ENCODE results near the gene NDUFAB1. TPM values are rescaled to one million over a fixed set of nuclear protein-coding genes. Genes with fewer than 3 reads are reported as not detected.
A peak's percentile ranks its signal among the peaks of the same experiment; 100 is the strongest.
"Not testable (repeated sequence)": the region's sequence is repeated elsewhere in the genome, so short reads cannot be mapped to it uniquely, and the experiment has no call there.

Gene NDUFAB1
- total RNA-seq, 3 donors from 2014 or later = 101 to 126 (median 115) TPM

DNA sequence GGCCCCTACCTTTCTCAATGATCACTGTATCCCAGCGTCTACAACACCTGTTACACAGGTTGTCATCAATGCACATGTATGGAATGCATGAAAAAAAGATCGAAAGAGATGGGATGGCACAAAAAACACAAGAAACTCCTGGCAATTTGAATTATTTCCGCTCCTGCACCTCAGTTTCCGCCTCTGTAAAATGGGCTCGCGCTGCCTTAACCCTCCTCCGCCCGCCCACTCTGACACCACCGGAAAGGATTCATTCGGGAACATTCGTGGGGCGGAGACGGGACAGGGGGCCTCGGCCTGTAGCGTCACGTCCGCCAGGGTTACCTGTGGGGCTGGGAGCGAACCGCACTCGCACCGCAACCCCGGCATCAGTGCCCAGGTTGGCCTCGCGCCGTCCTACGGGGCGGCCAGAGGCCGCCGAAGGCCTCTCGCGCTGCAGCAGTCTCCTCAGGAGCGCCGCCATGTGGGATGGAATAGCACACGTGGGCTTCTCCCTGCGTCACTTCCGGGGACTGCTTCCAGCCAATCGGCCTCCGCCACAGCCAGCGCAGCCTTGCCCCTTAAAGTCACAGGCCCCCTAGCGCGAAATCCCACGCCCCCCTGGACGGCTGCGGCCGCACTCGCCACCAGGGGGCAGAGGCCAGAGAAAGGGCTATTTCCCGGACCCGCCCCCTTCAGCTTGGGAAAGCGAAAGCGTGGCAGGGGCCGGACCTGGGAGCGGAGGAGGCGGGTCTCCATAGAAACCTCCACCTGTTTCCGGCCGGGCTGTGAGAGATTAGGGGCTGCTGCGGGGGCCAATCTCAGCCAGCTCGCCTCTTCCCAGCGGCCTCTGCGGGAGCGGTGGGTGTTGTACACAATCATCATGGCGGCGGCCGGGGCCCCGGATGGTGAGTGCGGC, 39.0 kb downstream of the NDUFAB1 start, which contains the start of the genes EARS2 and UBFD1:
TSS of gene EARS2 (minus strand) at position 470 of the 898 bp plus-strand sequence. CDS start at position 463, 7 bp downstream.
TSS of gene UBFD1 (plus strand) at position 847 of the 898 bp plus-strand sequence. CDS start at position 863, 16 bp downstream.
- H3K4me1 ChIP-seq (ENCODE audit: low read depth) = peaks cover 9% of the 10 kb centered on the region
- peaks cover 4% of the 10 kb centered on the region for H3K36me3 ChIP-seq (ENCODE audit: low read depth)
- intact Hi-C loops (cut with DNase I, micrococcal nuclease) = no loop called here
- ATAC-seq (peak; percentile 97), DNase-seq (peak; percentile 98 to 100 (median 99))
- H3K4me3 ChIP-seq = peak within 1 kb of the TSS; percentile 98
- TF ChIP-seq, protein P1, sequence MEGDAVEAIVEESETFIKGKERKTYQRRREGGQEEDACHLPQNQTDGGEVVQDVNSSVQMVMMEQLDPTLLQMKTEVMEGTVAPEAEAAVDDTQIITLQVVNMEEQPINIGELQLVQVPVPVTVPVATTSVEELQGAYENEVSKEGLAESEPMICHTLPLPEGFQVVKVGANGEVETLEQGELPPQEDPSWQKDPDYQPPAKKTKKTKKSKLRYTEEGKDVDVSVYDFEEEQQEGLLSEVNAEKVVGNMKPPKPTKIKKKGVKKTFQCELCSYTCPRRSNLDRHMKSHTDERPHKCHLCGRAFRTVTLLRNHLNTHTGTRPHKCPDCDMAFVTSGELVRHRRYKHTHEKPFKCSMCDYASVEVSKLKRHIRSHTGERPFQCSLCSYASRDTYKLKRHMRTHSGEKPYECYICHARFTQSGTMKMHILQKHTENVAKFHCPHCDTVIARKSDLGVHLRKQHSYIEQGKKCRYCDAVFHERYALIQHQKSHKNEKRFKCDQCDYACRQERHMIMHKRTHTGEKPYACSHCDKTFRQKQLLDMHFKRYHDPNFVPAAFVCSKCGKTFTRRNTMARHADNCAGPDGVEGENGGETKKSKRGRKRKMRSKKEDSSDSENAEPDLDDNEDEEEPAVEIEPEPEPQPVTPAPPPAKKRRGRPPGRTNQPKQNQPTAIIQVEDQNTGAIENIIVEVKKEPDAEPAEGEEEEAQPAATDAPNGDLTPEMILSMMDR (IDR thresholded peaks at IDR 0.05) = peak; percentile 98
- no peaks in the 10 kb centered on the region for H3K9me3 ChIP-seq

DNA sequence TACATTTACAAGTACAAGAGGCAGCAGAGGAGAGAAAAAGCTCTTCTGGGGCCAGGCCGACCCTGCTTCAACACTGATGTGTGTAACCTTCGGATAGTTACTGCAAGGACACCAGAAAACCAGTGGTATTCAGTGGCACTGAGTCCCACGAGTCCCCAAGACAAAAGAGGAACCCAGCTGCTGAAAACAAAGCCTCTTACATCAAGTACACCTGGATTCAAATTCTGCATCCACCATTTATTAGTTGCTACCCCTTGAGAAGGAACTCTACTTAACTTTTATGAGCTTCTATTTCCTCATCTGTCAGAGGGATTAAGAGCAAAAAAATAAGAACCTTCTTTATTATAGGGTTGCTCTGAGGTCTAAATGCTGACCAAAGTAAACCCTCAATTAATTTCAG, 41.6 kb downstream of the NDUFAB1 start:
- DNase-seq (no peak), ATAC-seq (no peak)
- Histone ChIP-seq H3K9me3 (no peaks in the 10 kb centered on the region), H3K4me1 (ENCODE audit: low read depth) (peaks cover 9% of the 10 kb centered on the region), H3K36me3 (ENCODE audit: low read depth) (peaks cover 7% of the 10 kb centered on the region), H3K4me3 (no peak overlapping the region)
- TF ChIP-seq, protein P1 (IDR thresholded peaks at IDR 0.05) = no peak
- intact Hi-C loops (cut with DNase I, micrococcal nuclease) = no loop called here

DNA sequence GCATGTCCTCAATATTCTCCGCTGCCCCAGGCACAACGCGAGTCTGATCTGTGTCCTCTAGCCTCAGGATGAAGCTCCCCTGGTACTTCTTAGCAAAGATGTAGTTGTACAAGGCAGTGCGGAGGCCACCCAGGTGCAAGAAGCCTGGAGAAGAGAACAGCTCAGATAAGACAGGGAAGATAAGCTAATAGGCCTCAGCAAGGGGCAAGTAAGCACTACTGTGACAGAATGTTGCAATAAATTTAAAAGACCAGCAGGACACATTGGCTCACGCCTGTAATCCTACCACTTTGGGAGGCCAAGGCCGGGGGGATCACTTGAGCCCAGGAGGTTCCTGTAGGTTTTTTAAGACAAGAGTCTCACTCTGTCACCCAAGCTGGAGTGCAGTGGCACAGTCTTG, 44.0 kb downstream of the NDUFAB1 start:
- H3K9me3 ChIP-seq = no peaks in the 10 kb centered on the region
- ATAC-seq = no peak
- peaks cover 6% of the 10 kb centered on the region for H3K4me1 ChIP-seq (ENCODE audit: low read depth)
- TF ChIP-seq, protein P1 (IDR thresholded peaks at IDR 0.05) = no peak
- peaks cover 8% of the 10 kb centered on the region for H3K36me3 ChIP-seq (ENCODE audit: low read depth)
- DNase-seq = no peak
- intact Hi-C loops (cut with DNase I, micrococcal nuclease) = no loop called here
- no peak overlapping the region for H3K4me3 ChIP-seq

- ATAC-seq (no peak), DNase-seq (no peak)
- TF ChIP-seq, protein P1 (IDR thresholded peaks at IDR 0.05) = no peak
- no peak overlapping the region for H3K4me3 ChIP-seq
- intact Hi-C loops (cut with DNase I, micrococcal nuclease) = no loop called here
- no peaks in the 10 kb centered on the region for H3K4me1 ChIP-seq (ENCODE audit: low read depth)
- peaks cover 8% of the 10 kb centered on the region for H3K36me3 ChIP-seq (ENCODE audit: low read depth)
- H3K9me3 ChIP-seq = no peaks in the 10 kb centered on the region
Measured at GRCh38 chr16:23549938-23550337, 46.2 kb downstream of the NDUFAB1 start.

DNA sequence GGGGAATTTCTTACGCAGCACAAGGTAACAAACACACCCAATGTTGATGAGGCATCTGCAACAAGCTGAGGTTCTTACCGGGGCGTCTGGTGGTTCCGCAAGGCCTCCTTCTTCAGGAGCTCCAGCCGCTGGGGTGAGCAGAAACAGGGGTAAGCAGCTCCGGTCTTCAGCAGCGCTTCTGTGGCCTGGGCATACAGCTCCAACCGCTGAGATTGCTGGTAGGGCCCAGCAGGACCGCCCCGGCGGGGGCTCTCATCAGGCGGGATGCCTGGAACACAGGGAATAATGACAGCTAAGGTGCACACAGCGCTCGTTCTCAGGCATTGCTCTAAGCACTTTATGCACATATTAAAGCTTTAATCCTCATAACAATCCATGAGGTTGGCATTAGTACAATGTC, 51.7 kb downstream of the NDUFAB1 start:
- DNase-seq (no peak), ATAC-seq (no peak)
- Histone ChIP-seq H3K36me3 (ENCODE audit: low read depth) (peaks cover 5% of the 10 kb centered on the region), H3K9me3 (no peaks in the 10 kb centered on the region), H3K4me3 (no peak overlapping the region), H3K4me1 (ENCODE audit: low read depth) (no peaks in the 10 kb centered on the region)
- intact Hi-C loops (cut with DNase I, micrococcal nuclease) = no loop called here
- TF ChIP-seq, protein P1 (IDR thresholded peaks at IDR 0.05) = no peak

GRCh38 chr16:23540817-23541178, 55.3 kb downstream of the NDUFAB1 start:
- intact Hi-C loops (cut with DNase I, micrococcal nuclease); H3K36me3 ChIP-seq (ENCODE audit: low read depth); DNase-seq; H3K4me1 ChIP-seq (ENCODE audit: low read depth); ATAC-seq; H3K4me3 ChIP-seq; H3K9me3 ChIP-seq: not testable (repeated sequence)

Data from mucosa of descending colon (tissue), 3 donors.